HL-60 (cell line): Measurements from ENCODE around the gene XPNPEP1.

Experiments used
- CTCF ChIP-seq: IDR thresholded peaks from one replicate; pipeline ENCODE4 v1.5.1; 2011; ENCODE audit warnings: low read length, control low read depth, inconsistent platforms; ENCODE audit not compliant: insufficient read depth
- GABPA ChIP-seq: IDR thresholded peaks from 2 replicates; pipeline ENCODE4 v1.6.1; 2012; ENCODE audit warnings: low read depth
- POLR2AphosphoS5 ChIP-seq: IDR thresholded peaks from 2 replicates; pipeline ENCODE4 v1.6.1; 2012; ENCODE audit warnings: low read depth
- SPI1 ChIP-seq: IDR thresholded peaks from 2 replicates; pipeline ENCODE4 v1.6.1; 2012; ENCODE audit warnings: low read depth, mild to moderate bottlenecking, borderline replicate concordance
- TF ChIP-seq, protein P1 (sequence below): IDR thresholded peaks from 2 replicates; pipeline ENCODE4 v1.6.1; 2012; ENCODE audit warnings: low read depth; ENCODE audit not compliant: insufficient replicate concordance

DNA sequence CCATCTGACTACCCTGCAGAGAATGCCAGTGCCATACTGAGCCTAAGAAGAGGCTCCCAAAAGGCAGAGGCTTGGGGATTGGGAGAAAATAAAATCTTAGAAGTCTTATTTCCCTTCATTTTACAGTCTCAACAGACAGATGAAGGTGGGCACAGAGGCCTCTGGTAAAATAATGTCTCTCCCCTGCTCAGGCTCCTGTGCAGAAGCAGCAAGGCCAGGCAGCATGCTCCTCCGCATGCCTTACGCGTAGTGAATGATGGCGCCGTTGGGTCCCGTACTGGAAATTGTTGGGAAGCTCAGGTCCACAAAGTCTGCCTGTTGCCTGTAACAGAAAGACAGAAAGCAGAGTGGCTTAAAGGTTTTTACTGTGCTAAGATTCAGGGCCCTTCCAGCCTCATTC is 45.8 kb downstream of the XPNPEP1 start:
- no peak for TF ChIP-seq CTCF
- no peak for TF ChIP-seq POLR2AphosphoS5
- TF ChIP-seq, protein P1, sequence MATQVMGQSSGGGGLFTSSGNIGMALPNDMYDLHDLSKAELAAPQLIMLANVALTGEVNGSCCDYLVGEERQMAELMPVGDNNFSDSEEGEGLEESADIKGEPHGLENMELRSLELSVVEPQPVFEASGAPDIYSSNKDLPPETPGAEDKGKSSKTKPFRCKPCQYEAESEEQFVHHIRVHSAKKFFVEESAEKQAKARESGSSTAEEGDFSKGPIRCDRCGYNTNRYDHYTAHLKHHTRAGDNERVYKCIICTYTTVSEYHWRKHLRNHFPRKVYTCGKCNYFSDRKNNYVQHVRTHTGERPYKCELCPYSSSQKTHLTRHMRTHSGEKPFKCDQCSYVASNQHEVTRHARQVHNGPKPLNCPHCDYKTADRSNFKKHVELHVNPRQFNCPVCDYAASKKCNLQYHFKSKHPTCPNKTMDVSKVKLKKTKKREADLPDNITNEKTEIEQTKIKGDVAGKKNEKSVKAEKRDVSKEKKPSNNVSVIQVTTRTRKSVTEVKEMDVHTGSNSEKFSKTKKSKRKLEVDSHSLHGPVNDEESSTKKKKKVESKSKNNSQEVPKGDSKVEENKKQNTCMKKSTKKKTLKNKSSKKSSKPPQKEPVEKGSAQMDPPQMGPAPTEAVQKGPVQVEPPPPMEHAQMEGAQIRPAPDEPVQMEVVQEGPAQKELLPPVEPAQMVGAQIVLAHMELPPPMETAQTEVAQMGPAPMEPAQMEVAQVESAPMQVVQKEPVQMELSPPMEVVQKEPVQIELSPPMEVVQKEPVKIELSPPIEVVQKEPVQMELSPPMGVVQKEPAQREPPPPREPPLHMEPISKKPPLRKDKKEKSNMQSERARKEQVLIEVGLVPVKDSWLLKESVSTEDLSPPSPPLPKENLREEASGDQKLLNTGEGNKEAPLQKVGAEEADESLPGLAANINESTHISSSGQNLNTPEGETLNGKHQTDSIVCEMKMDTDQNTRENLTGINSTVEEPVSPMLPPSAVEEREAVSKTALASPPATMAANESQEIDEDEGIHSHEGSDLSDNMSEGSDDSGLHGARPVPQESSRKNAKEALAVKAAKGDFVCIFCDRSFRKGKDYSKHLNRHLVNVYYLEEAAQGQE: no peak
- no peak for TF ChIP-seq GABPA
- no peak for TF ChIP-seq SPI1
